ENCODE measurements around the gene CBX6. TPM values are rescaled to one million over a fixed set of nuclear protein-coding genes. Genes with fewer than 3 reads are reported as not detected.
A peak's percentile ranks its signal among the peaks of the same experiment; 100 is the strongest.

Gene CBX6
- total RNA-seq, 1 donor from 2014 or later: 11.0 TPM

DNA sequence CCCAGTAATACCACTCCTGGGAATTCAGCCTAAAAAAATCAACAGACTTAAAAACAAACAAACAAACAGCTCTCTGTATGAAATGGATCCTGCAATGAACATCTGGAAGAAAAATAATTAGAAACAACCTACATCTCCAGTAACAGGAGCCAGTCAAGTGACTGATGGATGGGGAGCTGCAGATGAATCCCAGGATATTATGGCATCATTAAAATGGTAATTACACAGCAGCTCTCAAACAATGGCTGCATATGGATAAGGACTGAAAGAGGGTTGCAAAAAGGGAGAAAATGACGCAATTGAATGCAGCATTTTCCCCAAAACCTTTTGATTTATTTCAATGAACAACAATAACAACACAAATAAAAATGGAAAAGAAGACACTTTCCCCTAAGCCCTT, 32.3 kb downstream of the CBX6 start:
- TF ChIP-seq CTCF (IDR thresholded peaks at IDR 0.05; ENCODE audit: unreplicated experiment): no peak
- no peaks in the 10 kb centered on the region for H3K9me3 Mint-ChIP-seq (ENCODE audit: unreplicated experiment)
- no peak overlapping the region for H3K4me3 Mint-ChIP-seq (ENCODE audit: unreplicated experiment)
- H3K4me1 Mint-ChIP-seq (ENCODE audit: unreplicated experiment): peaks cover 2% of the 10 kb centered on the region
- H3K27me3 Mint-ChIP-seq (ENCODE audit: unreplicated experiment): peaks cover 25% of the 10 kb centered on the region
- no peak for DNase-seq (ENCODE audit: low spot score)
- peak overlapping the region; percentile 4 for H3K27ac Mint-ChIP-seq (ENCODE audit: unreplicated experiment)
- peaks cover 10% of the 10 kb centered on the region for H3K36me3 Mint-ChIP-seq (ENCODE audit: low read depth, unreplicated experiment)

GRCh38 chr22:38837414-38837928, 34.5 kb downstream of the CBX6 start:
- no peak overlapping the region for H3K4me3 Mint-ChIP-seq (ENCODE audit: unreplicated experiment)

GRCh38 chr22:38835888-38836301, 36.1 kb downstream of the CBX6 start:
- Mint-ChIP-seq H3K27me3 (ENCODE audit: unreplicated experiment) (peaks cover 14% of the 10 kb centered on the region), H3K4me3 (ENCODE audit: unreplicated experiment) (no peak overlapping the region), H3K9me3 (ENCODE audit: unreplicated experiment) (no peaks in the 10 kb centered on the region), H3K27ac (ENCODE audit: unreplicated experiment) (no peak overlapping the region), H3K4me1 (ENCODE audit: unreplicated experiment) (no peaks in the 10 kb centered on the region), H3K36me3 (ENCODE audit: low read depth, unreplicated experiment) (peaks cover 7% of the 10 kb centered on the region)
- no peak for DNase-seq (ENCODE audit: low spot score)
- TF ChIP-seq CTCF (IDR thresholded peaks at IDR 0.05; ENCODE audit: unreplicated experiment): no peak

More at GRCh38 chr22:38837414-38837928, 34.5 kb downstream of the CBX6 start:
- H3K27me3 Mint-ChIP-seq (ENCODE audit: unreplicated experiment): peaks cover 17% of the 10 kb centered on the region
- no peaks in the 10 kb centered on the region for H3K4me1 Mint-ChIP-seq (ENCODE audit: unreplicated experiment)
- H3K27ac Mint-ChIP-seq (ENCODE audit: unreplicated experiment): no peak overlapping the region
- peaks cover 7% of the 10 kb centered on the region for H3K36me3 Mint-ChIP-seq (ENCODE audit: low read depth, unreplicated experiment)
- no peak for DNase-seq (ENCODE audit: low spot score)
- no peak for TF ChIP-seq CTCF (IDR thresholded peaks at IDR 0.05; ENCODE audit: unreplicated experiment)
- H3K9me3 Mint-ChIP-seq (ENCODE audit: unreplicated experiment): no peaks in the 10 kb centered on the region

DNA sequence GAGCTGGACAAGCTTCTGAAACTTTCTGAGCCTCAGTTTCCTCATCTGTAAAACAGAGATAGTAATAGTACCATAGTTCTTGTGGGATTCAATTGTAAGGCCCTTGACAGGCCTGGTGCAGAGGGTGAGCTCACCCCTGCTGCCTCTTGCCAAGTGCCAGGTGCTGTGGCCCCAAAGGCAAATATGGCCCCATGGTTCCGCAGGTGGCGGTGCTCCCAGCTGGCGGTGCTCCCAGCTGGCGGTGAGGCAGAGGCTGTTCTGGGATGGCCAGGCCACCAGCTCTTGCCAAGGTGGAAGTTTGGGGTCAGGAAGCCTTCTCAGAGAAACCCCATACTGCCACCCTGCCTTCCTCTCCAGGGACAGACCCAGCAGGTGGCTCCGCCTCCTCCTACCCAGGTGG, 37.0 kb downstream of the CBX6 start:
- H3K4me1 Mint-ChIP-seq (ENCODE audit: unreplicated experiment): no peaks in the 10 kb centered on the region
- peaks cover 7% of the 10 kb centered on the region for H3K27me3 Mint-ChIP-seq (ENCODE audit: unreplicated experiment)
- no peak for TF ChIP-seq CTCF (IDR thresholded peaks at IDR 0.05; ENCODE audit: unreplicated experiment)
- no peak for DNase-seq (ENCODE audit: low spot score)
- H3K27ac Mint-ChIP-seq (ENCODE audit: unreplicated experiment): no peak overlapping the region
- H3K4me3 Mint-ChIP-seq (ENCODE audit: unreplicated experiment): no peak overlapping the region
- no peaks in the 10 kb centered on the region for H3K9me3 Mint-ChIP-seq (ENCODE audit: unreplicated experiment)
- H3K36me3 Mint-ChIP-seq (ENCODE audit: low read depth, unreplicated experiment): peaks cover 4% of the 10 kb centered on the region

DNA sequence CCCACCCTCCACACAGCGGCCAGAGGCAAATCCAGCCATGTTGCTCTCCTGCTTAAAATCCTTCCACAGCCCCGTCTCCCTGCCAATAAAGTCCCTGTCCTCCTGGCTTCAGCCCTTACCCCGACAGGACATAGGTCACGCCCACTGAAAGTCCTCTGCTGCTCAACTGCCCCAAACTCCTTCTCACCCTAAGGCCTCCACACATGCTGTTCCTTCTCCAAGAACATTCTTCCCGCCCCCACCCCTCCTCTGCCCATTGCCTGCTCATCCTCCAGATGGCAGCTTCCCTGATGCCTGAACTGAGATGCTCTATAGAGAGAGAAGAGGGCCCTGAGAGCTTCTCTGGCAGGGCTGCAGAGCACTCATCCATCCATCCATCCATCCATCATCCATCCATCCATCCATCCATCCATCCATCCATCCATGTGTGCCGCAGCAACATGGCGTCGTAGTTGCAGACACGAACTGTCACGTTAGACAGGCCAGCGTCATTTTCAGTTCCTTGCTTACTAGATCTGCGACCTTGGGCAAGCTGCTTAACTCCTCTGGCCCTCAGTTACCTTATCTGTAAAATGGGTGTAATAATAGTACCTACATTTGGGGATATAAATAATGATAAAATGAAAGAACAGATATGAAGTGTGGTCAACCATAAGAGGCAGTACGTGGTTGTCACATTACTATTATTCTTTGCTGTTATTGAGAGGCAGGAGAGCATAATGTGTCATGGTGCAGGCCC, 37.6 kb downstream of the CBX6 start:
- TF ChIP-seq CTCF (IDR thresholded peaks at IDR 0.05; ENCODE audit: unreplicated experiment): no peak
- no peak for DNase-seq (ENCODE audit: low spot score)
- Mint-ChIP-seq H3K27ac (ENCODE audit: unreplicated experiment) (no peak overlapping the region), H3K36me3 (ENCODE audit: low read depth, unreplicated experiment) (no peaks in the 10 kb centered on the region), H3K9me3 (ENCODE audit: unreplicated experiment) (no peaks in the 10 kb centered on the region), H3K4me1 (ENCODE audit: unreplicated experiment) (no peaks in the 10 kb centered on the region), H3K27me3 (ENCODE audit: unreplicated experiment) (peaks cover 5% of the 10 kb centered on the region), H3K4me3 (ENCODE audit: unreplicated experiment) (no peak overlapping the region)

Measured in endothelial cell (in vitro differentiated cells).